ENCODE data around the gene TMEM106C.

The TMEM106C gene

DNA sequence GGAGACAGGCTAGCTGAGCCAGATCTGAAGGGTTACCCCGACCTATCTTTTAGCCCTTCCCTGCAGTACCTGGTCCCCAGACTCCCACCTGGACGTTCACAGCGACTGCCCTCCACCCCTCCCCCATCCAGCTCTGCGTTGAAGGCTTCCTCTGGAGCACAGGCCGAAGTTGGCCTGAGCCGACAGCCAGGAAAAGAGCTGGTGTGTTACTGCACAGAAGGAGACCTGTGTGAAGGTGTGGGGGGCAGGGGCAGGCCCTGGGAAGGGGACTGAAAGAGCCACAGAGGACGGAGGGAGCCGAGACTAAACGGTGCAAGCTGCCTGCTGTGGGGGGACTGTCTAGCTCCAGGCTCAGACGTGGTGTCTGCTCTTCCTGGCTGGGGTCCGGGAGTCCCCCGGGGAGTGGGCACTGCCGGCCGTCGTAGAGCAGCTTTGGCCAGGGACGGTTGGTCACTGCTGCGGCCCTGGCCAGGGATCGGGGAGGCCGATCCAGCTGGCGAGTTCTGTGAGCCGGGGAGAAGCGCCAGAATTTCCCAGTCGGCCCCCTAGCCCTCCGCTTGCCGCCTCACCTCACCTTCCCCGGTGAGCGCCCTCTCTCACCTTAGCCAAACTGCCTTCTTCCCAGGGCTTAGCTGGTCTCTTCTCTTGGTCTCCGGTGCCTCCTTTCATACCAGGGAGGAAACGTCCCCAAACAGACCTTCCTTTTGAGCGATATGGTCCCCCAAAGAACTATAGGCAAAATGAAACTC is 41.8 kb downstream of the TMEM106C start:
- Histone ChIP-seq H3K4me3 (ENCODE audit: low read depth, low read length) (peak overlapping the region; percentile 52), H3K27ac (no peak overlapping the region), H3K27me3 (ENCODE audit: insufficient read depth, low read depth, severe bottlenecking) (peaks cover 44% of the 10 kb centered on the region), H3K9me3 (ENCODE audit: severe bottlenecking) (no peaks in the 10 kb centered on the region), H3K36me3 (no peaks in the 10 kb centered on the region)
- TF ChIP-seq, protein P1, sequence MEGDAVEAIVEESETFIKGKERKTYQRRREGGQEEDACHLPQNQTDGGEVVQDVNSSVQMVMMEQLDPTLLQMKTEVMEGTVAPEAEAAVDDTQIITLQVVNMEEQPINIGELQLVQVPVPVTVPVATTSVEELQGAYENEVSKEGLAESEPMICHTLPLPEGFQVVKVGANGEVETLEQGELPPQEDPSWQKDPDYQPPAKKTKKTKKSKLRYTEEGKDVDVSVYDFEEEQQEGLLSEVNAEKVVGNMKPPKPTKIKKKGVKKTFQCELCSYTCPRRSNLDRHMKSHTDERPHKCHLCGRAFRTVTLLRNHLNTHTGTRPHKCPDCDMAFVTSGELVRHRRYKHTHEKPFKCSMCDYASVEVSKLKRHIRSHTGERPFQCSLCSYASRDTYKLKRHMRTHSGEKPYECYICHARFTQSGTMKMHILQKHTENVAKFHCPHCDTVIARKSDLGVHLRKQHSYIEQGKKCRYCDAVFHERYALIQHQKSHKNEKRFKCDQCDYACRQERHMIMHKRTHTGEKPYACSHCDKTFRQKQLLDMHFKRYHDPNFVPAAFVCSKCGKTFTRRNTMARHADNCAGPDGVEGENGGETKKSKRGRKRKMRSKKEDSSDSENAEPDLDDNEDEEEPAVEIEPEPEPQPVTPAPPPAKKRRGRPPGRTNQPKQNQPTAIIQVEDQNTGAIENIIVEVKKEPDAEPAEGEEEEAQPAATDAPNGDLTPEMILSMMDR (IDR thresholded peaks at IDR 0.05; ENCODE audit: low read depth, low read length): no peak
- no peak for DNase-seq

DNA sequence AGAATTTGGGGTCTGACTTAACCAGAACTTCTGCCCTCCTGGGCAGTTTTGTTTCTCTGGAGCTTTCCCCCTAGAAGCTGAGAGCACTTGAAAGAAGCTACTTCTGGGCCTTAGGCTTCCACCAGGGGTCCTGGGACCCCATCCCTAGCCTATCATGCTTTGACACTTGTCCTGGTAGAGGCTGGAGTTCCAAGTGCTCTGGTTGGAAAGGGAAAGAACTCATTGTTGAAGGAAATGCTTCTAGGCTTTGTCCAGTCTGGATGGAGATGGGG is 42.3 kb downstream of the TMEM106C start:
- Histone ChIP-seq H3K9me3 (ENCODE audit: severe bottlenecking) (no peaks in the 10 kb centered on the region), H3K27ac (no peak overlapping the region), H3K36me3 (no peaks in the 10 kb centered on the region), H3K4me3 (ENCODE audit: low read depth, low read length) (no peak overlapping the region), H3K27me3 (ENCODE audit: insufficient read depth, low read depth, severe bottlenecking) (peaks cover 44% of the 10 kb centered on the region)
- TF ChIP-seq, protein P1 (IDR thresholded peaks at IDR 0.05; ENCODE audit: low read depth, low read length): no peak
- no peak for DNase-seq

DNA sequence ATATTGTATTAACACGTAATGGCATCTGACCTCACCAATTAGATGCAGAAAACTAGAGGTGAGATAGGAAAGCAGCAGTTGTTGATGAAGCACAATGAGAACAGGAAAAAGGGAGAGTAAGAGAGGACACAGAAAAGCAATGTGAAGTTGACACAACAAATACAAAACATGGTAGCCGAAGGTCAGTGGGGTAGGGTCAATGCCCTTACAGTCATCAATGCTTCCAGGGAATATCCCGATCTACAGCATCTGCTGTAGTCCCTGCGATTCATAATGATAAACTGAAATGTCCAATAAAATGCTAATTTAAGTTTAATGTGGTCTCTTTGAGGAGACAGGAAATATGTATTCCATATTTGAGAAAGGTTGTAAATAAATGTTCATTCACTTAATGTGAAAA is 43.8 kb downstream of the TMEM106C start:
- TF ChIP-seq, protein P1 (IDR thresholded peaks at IDR 0.05; ENCODE audit: low read depth, low read length): no peak

DNA sequence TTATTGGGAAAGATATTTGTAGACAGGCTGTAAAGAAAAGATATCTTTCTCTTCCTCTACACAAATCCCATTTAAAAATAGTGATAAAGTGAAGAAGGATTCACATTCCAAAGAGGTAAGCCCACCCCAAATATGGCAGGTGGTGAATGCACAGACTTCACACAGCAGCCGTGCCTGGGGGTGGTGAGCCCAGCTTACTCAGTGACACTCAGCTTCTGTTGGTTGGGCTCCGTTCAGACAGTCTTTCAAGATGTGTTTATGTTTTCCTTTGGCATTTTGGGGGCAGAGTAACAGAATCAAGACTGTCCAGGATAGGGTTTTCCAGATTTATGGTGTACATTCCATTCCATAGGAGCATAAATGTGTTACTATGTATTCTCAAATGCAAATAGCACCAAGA is 45.0 kb downstream of the TMEM106C start:
- Histone ChIP-seq H3K4me3 (ENCODE audit: low read depth, low read length) (no peak overlapping the region), H3K36me3 (no peaks in the 10 kb centered on the region), H3K9me3 (ENCODE audit: severe bottlenecking) (no peaks in the 10 kb centered on the region), H3K27me3 (ENCODE audit: insufficient read depth, low read depth, severe bottlenecking) (peaks cover 26% of the 10 kb centered on the region), H3K27ac (no peak overlapping the region)
- no peak for DNase-seq
- TF ChIP-seq, protein P1 (IDR thresholded peaks at IDR 0.05; ENCODE audit: low read depth, low read length): no peak

More for the DNA sequence above, 43.8 kb downstream of the TMEM106C start:
- DNase-seq: no peak
- Histone ChIP-seq H3K27ac (no peak overlapping the region), H3K9me3 (ENCODE audit: severe bottlenecking) (no peaks in the 10 kb centered on the region), H3K36me3 (no peaks in the 10 kb centered on the region), H3K27me3 (ENCODE audit: insufficient read depth, low read depth, severe bottlenecking) (peaks cover 38% of the 10 kb centered on the region), H3K4me3 (ENCODE audit: low read depth, low read length) (no peak overlapping the region)

DNA sequence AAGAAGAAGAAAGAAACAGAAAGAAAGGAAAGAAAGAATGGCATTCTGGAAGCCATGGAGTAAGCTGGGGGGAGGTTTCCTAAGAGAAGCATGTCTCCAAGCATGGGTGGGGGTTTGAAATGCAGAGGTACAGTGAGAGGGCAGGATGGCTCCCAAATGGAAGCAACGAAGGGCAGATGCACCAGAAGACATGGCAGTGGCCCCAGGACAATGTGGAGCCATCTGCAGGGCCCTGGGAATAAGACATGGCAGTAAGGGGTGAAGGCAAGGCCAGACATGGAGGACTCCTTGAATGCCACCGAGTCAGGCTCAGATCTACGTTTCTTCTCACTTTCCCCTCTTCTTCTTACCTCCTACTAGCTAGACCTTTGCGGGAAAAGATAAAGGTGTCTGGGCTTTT is 45.6 kb downstream of the TMEM106C start:
- H3K27me3 ChIP-seq (ENCODE audit: insufficient read depth, low read depth, severe bottlenecking): peaks cover 20% of the 10 kb centered on the region

More for the DNA sequence above, 45.6 kb downstream of the TMEM106C start:
- no peaks in the 10 kb centered on the region for H3K9me3 ChIP-seq (ENCODE audit: severe bottlenecking)
- DNase-seq: no peak
- TF ChIP-seq, protein P1 (IDR thresholded peaks at IDR 0.05; ENCODE audit: low read depth, low read length): no peak
- no peak overlapping the region for H3K27ac ChIP-seq
- no peak overlapping the region for H3K4me3 ChIP-seq (ENCODE audit: low read depth, low read length)
- H3K36me3 ChIP-seq: no peaks in the 10 kb centered on the region

All from WERI-Rb-1 (cell line).